ENCODE results near the gene FRAS1. TPM values are rescaled to one million over a fixed set of nuclear protein-coding genes. Genes with fewer than 3 reads are reported as not detected.

The FRAS1 gene
- total RNA-seq, 2 experiments from 2014 or later = not detected

DNA sequence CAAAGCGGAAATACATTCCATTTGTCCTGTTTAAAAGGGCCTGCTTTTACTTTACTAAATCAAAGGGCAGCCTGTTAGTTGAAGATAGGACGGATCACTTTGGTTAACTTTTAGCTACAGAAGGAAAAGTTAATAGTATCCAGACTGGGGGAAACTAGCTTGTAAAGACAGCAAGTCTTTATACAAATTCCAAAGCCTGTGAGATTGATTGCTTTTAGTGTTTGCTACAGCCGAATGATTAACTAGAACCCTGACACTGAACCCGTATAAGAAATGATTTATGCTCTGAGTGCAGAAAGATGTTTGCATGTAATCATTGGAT lies 93.4 kb downstream of the FRAS1 start:
- Histone ChIP-seq H3K9me3 (ENCODE audit: control insufficient read depth in 1 of 2, insufficient read depth in 1 of 2, low read length in 2 of 2) (no peaks in the 10 kb centered on the region), H3K4me3 (ENCODE audit: low read length) (no peak overlapping the region), H3K4me1 (ENCODE audit: insufficient read depth, low read length) (no peaks in the 10 kb centered on the region), H3K27me3 (ENCODE audit: control insufficient read depth in 1 of 2, insufficient read depth in 2 of 2, low read length in 2 of 2) (no peaks in the 10 kb centered on the region), H3K36me3 (ENCODE audit: insufficient read depth, low read length) (no peaks in the 10 kb centered on the region), H3K27ac (ENCODE audit: low read depth in 1 of 2, low read length in 2 of 2) (no peak overlapping the region)
- Mint-ChIP-seq H3K27ac (no peak overlapping the region), H3K9me3 (no peaks in the 10 kb centered on the region), H3K4me1 (ENCODE audit: low read depth) (no peaks in the 10 kb centered on the region), H3K36me3 (ENCODE audit: low read depth) (no peaks in the 10 kb centered on the region), H3K27me3 (no peaks in the 10 kb centered on the region), H3K4me3 (no peak overlapping the region)
- ChIA-PET CTCF (no interaction called here), POLR2A (no interaction called here)
- DNase-seq (no peak), ATAC-seq (ENCODE audit: poor library complexity) (no peak)
- TF ChIP-seq, protein P1, sequence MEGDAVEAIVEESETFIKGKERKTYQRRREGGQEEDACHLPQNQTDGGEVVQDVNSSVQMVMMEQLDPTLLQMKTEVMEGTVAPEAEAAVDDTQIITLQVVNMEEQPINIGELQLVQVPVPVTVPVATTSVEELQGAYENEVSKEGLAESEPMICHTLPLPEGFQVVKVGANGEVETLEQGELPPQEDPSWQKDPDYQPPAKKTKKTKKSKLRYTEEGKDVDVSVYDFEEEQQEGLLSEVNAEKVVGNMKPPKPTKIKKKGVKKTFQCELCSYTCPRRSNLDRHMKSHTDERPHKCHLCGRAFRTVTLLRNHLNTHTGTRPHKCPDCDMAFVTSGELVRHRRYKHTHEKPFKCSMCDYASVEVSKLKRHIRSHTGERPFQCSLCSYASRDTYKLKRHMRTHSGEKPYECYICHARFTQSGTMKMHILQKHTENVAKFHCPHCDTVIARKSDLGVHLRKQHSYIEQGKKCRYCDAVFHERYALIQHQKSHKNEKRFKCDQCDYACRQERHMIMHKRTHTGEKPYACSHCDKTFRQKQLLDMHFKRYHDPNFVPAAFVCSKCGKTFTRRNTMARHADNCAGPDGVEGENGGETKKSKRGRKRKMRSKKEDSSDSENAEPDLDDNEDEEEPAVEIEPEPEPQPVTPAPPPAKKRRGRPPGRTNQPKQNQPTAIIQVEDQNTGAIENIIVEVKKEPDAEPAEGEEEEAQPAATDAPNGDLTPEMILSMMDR (IDR thresholded peaks at IDR 0.05) = no peak
- intact Hi-C loops (cut with DNase I, micrococcal nuclease) = no loop called here

DNA sequence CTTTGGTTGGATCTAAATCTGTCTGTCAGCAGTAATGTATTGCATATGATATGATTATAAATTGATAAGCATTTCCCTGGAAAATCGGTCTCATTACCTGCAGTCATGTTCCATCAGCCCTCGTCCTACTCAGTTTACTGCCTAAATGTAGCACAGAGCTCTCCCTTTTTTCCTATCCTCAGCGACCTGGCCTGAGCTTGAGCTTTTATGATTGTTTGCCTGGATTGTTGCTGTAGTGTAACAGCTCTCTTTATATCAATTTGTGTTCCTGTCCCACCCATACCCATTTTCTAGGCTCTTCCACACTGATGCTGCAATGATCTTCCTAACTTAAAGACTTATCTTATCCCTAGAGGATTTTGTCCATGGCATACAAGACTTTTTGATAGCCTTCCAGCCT lies 95.7 kb downstream of the FRAS1 start:
- Histone ChIP-seq H3K9me3 (ENCODE audit: control insufficient read depth in 1 of 2, insufficient read depth in 1 of 2, low read length in 2 of 2) (no peaks in the 10 kb centered on the region), H3K4me3 (ENCODE audit: low read length) (no peak overlapping the region), H3K4me1 (ENCODE audit: insufficient read depth, low read length) (no peaks in the 10 kb centered on the region), H3K36me3 (ENCODE audit: insufficient read depth, low read length) (no peaks in the 10 kb centered on the region), H3K27me3 (ENCODE audit: control insufficient read depth in 1 of 2, insufficient read depth in 2 of 2, low read length in 2 of 2) (no peaks in the 10 kb centered on the region), H3K27ac (ENCODE audit: low read depth in 1 of 2, low read length in 2 of 2) (no peak overlapping the region)
- no peak overlapping the region for H3K27ac Mint-ChIP-seq
- POLR2A ChIA-PET = no interaction called here
- DNase-seq (no peak), ATAC-seq (ENCODE audit: poor library complexity) (no peak)
- no peak overlapping the region for H3K4me3 Mint-ChIP-seq
- TF ChIP-seq, protein P1 (IDR thresholded peaks at IDR 0.05) = no peak
- intact Hi-C loops (cut with DNase I, micrococcal nuclease) = no loop called here
- no peaks in the 10 kb centered on the region for H3K36me3 Mint-ChIP-seq (ENCODE audit: low read depth)
- CTCF ChIA-PET = no interaction called here
- peaks cover 6% of the 10 kb centered on the region for H3K27me3 Mint-ChIP-seq
- H3K4me1 Mint-ChIP-seq (ENCODE audit: low read depth) = no peaks in the 10 kb centered on the region
- no peaks in the 10 kb centered on the region for H3K9me3 Mint-ChIP-seq

DNA sequence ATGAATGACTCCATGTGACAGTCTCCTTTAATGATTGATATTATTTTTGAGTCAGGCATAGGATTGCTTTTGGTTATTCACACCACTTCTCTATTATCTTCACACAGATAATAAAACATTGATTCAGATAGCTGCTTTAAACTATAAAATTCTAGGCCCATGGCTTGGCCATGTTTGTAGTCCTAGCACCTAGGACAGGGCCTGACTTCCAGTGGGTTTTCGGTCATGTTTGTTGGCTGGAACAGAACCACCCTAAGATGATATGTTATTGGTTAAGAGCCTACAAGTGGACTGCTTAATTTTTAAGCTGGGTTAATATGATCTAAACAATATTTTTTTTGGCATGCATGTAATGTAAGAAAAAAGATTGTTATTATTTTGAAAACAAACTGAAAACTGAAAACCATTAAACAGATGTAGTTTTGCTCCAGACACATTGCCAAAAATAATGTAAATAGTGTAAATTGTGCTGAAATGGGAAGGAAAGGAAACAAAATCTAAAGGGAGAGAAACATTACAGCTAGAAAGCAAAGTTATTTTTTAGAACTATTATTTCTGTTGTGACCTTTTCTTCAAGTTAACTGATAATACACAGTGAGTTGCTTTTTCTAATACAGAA lies 98.0 kb downstream of the FRAS1 start:
- no peaks in the 10 kb centered on the region for H3K27me3 ChIP-seq (ENCODE audit: control insufficient read depth in 1 of 2, insufficient read depth in 2 of 2, low read length in 2 of 2)
- no peak overlapping the region for H3K4me3 ChIP-seq (ENCODE audit: low read length)
- Mint-ChIP-seq H3K9me3 (no peaks in the 10 kb centered on the region), H3K4me3 (no peak overlapping the region), H3K27ac (no peak overlapping the region), H3K4me1 (ENCODE audit: low read depth) (no peaks in the 10 kb centered on the region), H3K36me3 (ENCODE audit: low read depth) (no peaks in the 10 kb centered on the region), H3K27me3 (peaks cover 20% of the 10 kb centered on the region)
- H3K27ac ChIP-seq (ENCODE audit: low read depth in 1 of 2, low read length in 2 of 2) = no peak overlapping the region
- no peaks in the 10 kb centered on the region for H3K9me3 ChIP-seq (ENCODE audit: control insufficient read depth in 1 of 2, insufficient read depth in 1 of 2, low read length in 2 of 2)
- H3K36me3 ChIP-seq (ENCODE audit: insufficient read depth, low read length) = no peaks in the 10 kb centered on the region
- CTCF ChIA-PET = no interaction called here
- ATAC-seq (ENCODE audit: poor library complexity) (no peak), DNase-seq (no peak)
- no peaks in the 10 kb centered on the region for H3K4me1 ChIP-seq (ENCODE audit: insufficient read depth, low read length)
- intact Hi-C loops (cut with DNase I, micrococcal nuclease) = no loop called here
- TF ChIP-seq, protein P1 (IDR thresholded peaks at IDR 0.05) = no peak
- POLR2A ChIA-PET = no interaction called here

Data from CD4-positive, alpha-beta T cell (primary cell).